HCT116 (cell line): ENCODE data around the gene LY86. TPM values are rescaled to one million over a fixed set of nuclear protein-coding genes. Genes with fewer than 3 reads are reported as not detected.

Source experiments
- ATAC-seq: fragments of 200-7000 bp; cut with Tn5 transposase; 2 replicates; pipeline ENCODE4 v1.9.1; 2020; ENCODE audit warnings: mild to moderate bottlenecking, moderate library complexity
- BruUV-seq: library from RNA; stranded (reverse); fragments of 400-500 nt; replicated peaks from 2 replicates; lab custom pipeline; 2021; lab: Mats Ljungman, UMichigan
- CTCF ChIA-PET: fragments of 300-600 bp; sonication (Branson Sonifier 250); formaldehyde crosslinking; loops from one replicate; lab custom pipeline; 2021; ENCODE audit warnings: antibody characterized with exemption; lab: Charles Lee
- POLR2A ChIA-PET: fragments of 300-600, 350-600 bp; sonication (Branson Sonifier 250); formaldehyde crosslinking; loops from one replicate; lab custom pipeline; 2021; ENCODE audit warnings: antibody characterized with exemption; lab: Charles Lee
- RAD21 ChIA-PET, 2 experiments: fragments of 300-600 bp; sonication (Branson Sonifier 250); formaldehyde crosslinking; loops; one replicate each; lab custom pipeline; 2023; ENCODE audit warnings: low total read pairs in 2 of 2; ENCODE audit not compliant: uncharacterized antibody in 2 of 2, unreplicated experiment in 2 of 2, low non-redundant PET in 1 of 2; lab: Charles Lee
- DNase-seq: peaks from one replicate; pipeline ENCODE4 v3.0.0-alpha.2; 2010; ENCODE audit warnings: low read depth, low spot score
- H2AFZ ChIP-seq: fragments of 200-600 bp; shearing (Covaris generic), sonication (generic); 2 replicates; pipeline ENCODE4 v1.6.1; 2017; ENCODE audit warnings: low read depth, mixed run types, mixed read lengths, antibody characterized with exemption, low read length; ENCODE audit not compliant: poor library complexity, severe bottlenecking
- H3K27ac ChIP-seq: 2 replicates; pipeline ENCODE4 v1.5.1; 2012; ENCODE audit warnings: low read depth, low read length
- H3K27me3 ChIP-seq: fragments of 200-600 bp; sonication (generic); 2 replicates; pipeline ENCODE4 v1.6.1; 2016; ENCODE audit warnings: mixed run types, low read length, mixed read lengths; ENCODE audit not compliant: insufficient read depth
- H3K36me3 ChIP-seq, 2 experiments: fragments of 200-500 bp in 1 of 2; fragments of 200-600 bp in 1 of 2; sonication (Bioruptor generic) in 1 of 2; sonication (generic) in 1 of 2; 2 replicates each; pipeline versions ENCODE4 v1.5.1 to v1.6.1; 2014 to 2016; ENCODE audit warnings: low read length in 2 of 2, inconsistent platforms in 1 of 2, mixed read lengths in 1 of 2, mixed run types in 1 of 2; ENCODE audit not compliant: insufficient read depth in 2 of 2, control insufficient read depth in 1 of 2
- H3K4me1 ChIP-seq, 2 experiments: fragments of 200-600 bp in 1 of 2; sonication (generic) in 1 of 2; 2 replicates each; pipeline versions ENCODE4 v1.5.1 to v1.6.1; 2012 to 2017; ENCODE audit warnings: low read length in 2 of 2, inconsistent platforms in 1 of 2, mild to moderate bottlenecking in 1 of 2, mixed read lengths in 1 of 2, mixed run types in 1 of 2, moderate library complexity in 1 of 2; ENCODE audit not compliant: insufficient read depth in 2 of 2, control insufficient read depth in 1 of 2
- H3K4me2 ChIP-seq: fragments of 200-600 bp; sonication (generic); 2 replicates; pipeline ENCODE4 v1.6.1; 2017; ENCODE audit warnings: mixed run types, low read length, mixed read lengths
- H3K4me3 ChIP-seq, 2 experiments: fragments of 200-600 bp in 1 of 2; sonication (generic) in 1 of 2; replicated peaks in 1 of 2; 2 replicates each; pipeline ENCODE4 v1.5.1; 2011 to 2016; ENCODE audit warnings: low read length in 2 of 2, control low read depth in 1 of 2, low read depth in 1 of 2, mild to moderate bottlenecking in 1 of 2, mixed read lengths in 1 of 2, mixed run types in 1 of 2
- H3K79me2 ChIP-seq: fragments of 200-600 bp; sonication (generic); 2 replicates; pipeline ENCODE4 v1.6.1; 2017; ENCODE audit warnings: mild to moderate bottlenecking, mixed run types, low read length, moderate library complexity, mixed read lengths; ENCODE audit not compliant: insufficient read depth
- H3K9ac ChIP-seq: fragments of 200-600 bp; sonication (generic); 2 replicates; pipeline ENCODE4 v1.6.1; 2016; ENCODE audit warnings: low read length, mixed read lengths
- H3K9me2 ChIP-seq: fragments of 200-600 bp; sonication (generic), shearing (Covaris generic); 2 replicates; pipeline ENCODE4 v1.6.1; 2017; ENCODE audit warnings: mixed run types, mild to moderate bottlenecking, moderate library complexity; ENCODE audit not compliant: insufficient read depth
- H3K9me3 ChIP-seq, 2 experiments: fragments of 200-500 bp in 1 of 2; fragments of 200-600 bp in 1 of 2; sonication (Bioruptor generic) in 1 of 2; sonication (generic) in 1 of 2; 2 replicates each; pipeline ENCODE4 v1.6.1; 2014 to 2017; ENCODE audit warnings: low read length in 2 of 2, mixed read lengths in 2 of 2, inconsistent platforms in 1 of 2, low read depth in 1 of 2, mild to moderate bottlenecking in 1 of 2, mixed run types in 1 of 2, moderate library complexity in 1 of 2; ENCODE audit not compliant: control insufficient read depth in 1 of 2, insufficient read depth in 1 of 2
- H4K20me1 ChIP-seq: fragments of 200-600 bp; sonication (generic), shearing (Covaris generic); 2 replicates; pipeline ENCODE4 v1.6.1; 2017; ENCODE audit warnings: mixed run types, mild to moderate bottlenecking, moderate library complexity; ENCODE audit not compliant: insufficient read depth
- CTCF ChIP-seq, 3 experiments: fragments of 200-600 bp in 1 of 3; sonication (generic) in 1 of 3; IDR thresholded peaks in 2 of 3; conservative IDR thresholded peaks in 1 of 3; 2 replicates each; pipeline ENCODE4 v1.5.1; 2012 to 2017; ENCODE audit warnings: low read depth in 2 of 3, low read length in 2 of 3, antibody characterized with exemption in 1 of 3, borderline replicate concordance in 1 of 3, control low read depth in 1 of 3, mild to moderate bottlenecking in 1 of 3, mixed read lengths in 1 of 3, mixed run types in 1 of 3, moderate library complexity in 1 of 3; ENCODE audit not compliant: insufficient read depth in 1 of 3
- JUND ChIP-seq: IDR thresholded peaks from 2 replicates; pipeline ENCODE4 v1.6.1; 2012
- MAX ChIP-seq: IDR thresholded peaks from 2 replicates; pipeline ENCODE4 v1.6.1; 2012
- RAD21 ChIP-seq: IDR thresholded peaks from 2 replicates; pipeline ENCODE4 v1.6.1; 2012; ENCODE audit warnings: low read depth, mild to moderate bottlenecking
- REST ChIP-seq: IDR thresholded peaks from 2 replicates; pipeline ENCODE4 v1.6.1; 2012; ENCODE audit warnings: low read depth
- intact Hi-C: fragments of 100-400 bp; cut with micrococcal nuclease; formaldehyde crosslinking; loops from 2 replicates; pipeline ENCODE4 v1.10.0; 2022
- total RNA-seq: library from RNA; stranded (reverse); gene quantifications from one replicate; pipeline ENCODE4 v1.2.1, GENCODE V29; 2021; ENCODE audit not compliant: unreplicated experiment

The LY86 gene
- total RNA-seq, 1 experiment from 2014 or later = not detected

- TF ChIP-seq RAD21 (peak; percentile 92), MAX (no peak), CTCF (IDR thresholded peaks at IDR 0.05 in 2 of 3, conservative IDR thresholded peaks at IDR 0.05 in 1 of 3; ENCODE audit: borderline replicate concordance in 1 of 3, insufficient read depth in 1 of 3, low read depth in 2 of 3, low read length in 2 of 3) (peak; percentile 62 to 93 (median 81)), REST (no peak), JUND (no peak)
- TF ChIP-seq, all 23 proteins: peak for 2
- Histone ChIP-seq H3K4me1 (no peaks in the 10 kb centered on the region), H3K79me2 (no peaks in the 10 kb centered on the region), H3K9me2 (no peaks in the 10 kb centered on the region), H3K36me3 (no peaks in the 10 kb centered on the region), H3K4me3 (no peak overlapping the region), H2AFZ (no peak overlapping the region), H3K9me3 (no peaks in the 10 kb centered on the region; a peak in 1 of 4 replicates), H3K27ac (no peak overlapping the region), H3K9ac (no peak overlapping the region), H3K27me3 (peaks cover 22% of the 10 kb centered on the region; the same call in 1 of the 2 replicates), H3K4me2 (no peak overlapping the region), H4K20me1 (no peaks in the 10 kb centered on the region)
- no TSS peak for BruUV-seq
- RAD21 ChIA-PET = interaction anchor here in 1 of 2 experiments (1.0 kb wide), 2 partner anchors 655 to 1076 kb away, joined by 3 to 4 read pairs; no protein-coding TSS in a partner anchor
- POLR2A ChIA-PET = no interaction called here
- DNase-seq (peak; percentile 39), ATAC-seq (peak; percentile 99)
- intact Hi-C loops = loop anchor here (1.0 to 5.0 kb wide), 4 partner anchors 490 to 1125 kb away; no protein-coding TSS in a partner anchor
- CTCF ChIA-PET = interaction anchor here (0.6 to 2.1 kb wide), 11 partner anchors 10 to 1404 kb away, joined by 3 to 19 read pairs (median 4); no protein-coding TSS in a partner anchor
Observed at GRCh38 chr6:6547110-6547879, 41.2 kb upstream of the LY86 start.
